HG03280 (cell line): ENCODE results near the gene TOX3.

Source experiments
- ATAC-seq: cut with Tn5 transposase; IDR thresholded peaks from one replicate; pipeline ENCODE4 v1.9.1; 2021; ENCODE audit warnings: mild to moderate bottlenecking, moderate library complexity; ENCODE audit not compliant: unreplicated experiment

TOX3 gene

DNA sequence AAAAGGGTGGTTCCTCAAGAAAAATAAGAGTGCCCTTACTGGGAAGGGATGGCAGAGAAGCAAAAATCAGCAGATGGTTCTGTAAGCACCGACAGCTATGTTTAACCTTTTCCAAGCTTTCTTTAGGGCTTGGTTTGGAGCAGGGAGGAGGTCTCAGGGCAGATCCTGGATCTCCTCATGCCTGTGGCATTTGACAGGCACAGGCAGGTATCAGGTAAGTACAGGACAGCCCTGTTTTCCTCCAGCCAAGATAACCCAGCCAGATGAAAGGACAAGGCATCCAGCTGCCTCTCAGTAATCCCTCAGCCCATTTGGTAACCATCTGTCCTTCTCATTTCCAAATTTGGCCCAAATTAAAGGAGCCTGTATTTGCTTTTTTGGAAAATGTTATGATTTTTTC lies 141.5 kb downstream of the TOX3 start:
- no peak for ATAC-seq

DNA sequence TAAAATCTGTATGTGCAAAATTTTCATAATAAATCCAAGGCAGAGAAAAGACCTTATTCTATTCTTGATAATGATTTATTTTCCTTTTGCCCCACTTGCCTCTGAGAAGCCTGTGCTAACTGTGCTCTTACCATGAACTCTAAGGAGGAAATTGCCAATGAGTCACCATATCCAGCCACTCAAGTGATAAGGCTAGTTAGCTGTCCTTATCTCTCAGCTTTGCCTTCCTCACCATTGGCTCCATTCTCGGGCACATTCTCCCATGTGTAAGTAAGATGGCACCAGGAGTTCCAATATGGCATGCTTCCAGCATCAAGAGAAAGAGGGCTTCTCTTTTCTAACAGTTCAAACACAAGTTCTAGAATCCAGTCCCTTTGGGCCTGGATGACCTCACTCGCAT lies 142.4 kb downstream of the TOX3 start:
- no peak for ATAC-seq

DNA sequence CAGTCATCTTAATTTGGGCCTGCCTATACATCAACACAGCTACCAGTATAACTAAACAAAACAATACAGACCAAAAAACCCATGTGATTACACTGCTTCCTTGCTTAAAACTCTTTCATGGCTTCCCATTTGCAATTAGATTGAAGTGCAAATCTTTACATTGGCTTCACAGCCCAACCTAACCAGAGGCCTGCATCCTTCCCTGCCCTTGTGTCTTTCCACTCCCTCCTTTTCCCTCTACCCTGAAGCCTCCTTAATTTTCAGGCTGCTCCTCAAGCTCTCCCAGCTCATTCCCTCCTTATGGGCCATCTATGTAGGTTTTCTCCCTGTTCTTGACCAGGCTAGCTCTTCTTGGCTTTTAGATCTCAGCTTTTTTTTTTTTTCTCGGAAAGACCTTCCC lies 147.8 kb downstream of the TOX3 start:
- ATAC-seq: no peak

DNA sequence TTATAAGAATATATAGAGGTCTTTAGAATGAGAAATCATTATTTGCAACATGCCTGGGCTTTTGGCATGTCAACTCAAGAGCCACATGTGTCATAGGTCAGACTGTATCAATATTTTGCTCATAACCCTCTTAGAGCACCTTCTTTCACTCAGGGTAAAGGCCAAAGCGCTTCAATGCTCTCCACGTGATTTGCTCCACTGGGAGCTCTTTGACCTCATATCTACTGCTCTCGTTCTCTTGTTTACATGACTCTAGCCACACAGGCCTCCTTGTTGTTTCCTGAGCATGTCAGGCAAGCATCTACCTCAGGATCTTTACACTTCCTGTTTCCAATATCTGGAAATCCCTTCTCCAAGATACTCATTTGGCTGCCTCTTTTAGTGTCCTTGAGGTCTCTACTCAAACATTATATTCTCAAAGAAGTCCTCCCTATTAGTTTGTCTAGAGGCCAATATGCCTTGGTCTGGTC lies 148.4 kb downstream of the TOX3 start:
- no peak for ATAC-seq

DNA sequence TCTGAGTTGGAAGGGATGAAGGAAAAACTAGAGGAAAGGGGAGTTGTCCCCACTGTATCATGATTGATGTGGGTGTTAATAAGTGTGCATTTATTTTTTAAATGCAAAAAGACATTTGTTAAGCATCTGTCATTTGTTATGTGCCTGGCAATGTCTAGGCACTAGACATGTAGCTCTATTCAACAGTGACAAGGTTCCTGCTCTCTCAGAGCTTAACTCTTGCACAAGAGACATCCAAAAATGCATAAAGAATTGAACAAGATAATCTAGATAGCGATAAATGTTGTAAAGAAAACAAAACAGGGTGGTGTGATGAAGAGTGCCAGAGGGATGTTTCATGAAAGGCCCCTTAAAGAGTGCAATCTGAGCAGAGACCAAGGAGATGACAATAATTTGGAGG lies 148.9 kb downstream of the TOX3 start:
- ATAC-seq: no peak

DNA sequence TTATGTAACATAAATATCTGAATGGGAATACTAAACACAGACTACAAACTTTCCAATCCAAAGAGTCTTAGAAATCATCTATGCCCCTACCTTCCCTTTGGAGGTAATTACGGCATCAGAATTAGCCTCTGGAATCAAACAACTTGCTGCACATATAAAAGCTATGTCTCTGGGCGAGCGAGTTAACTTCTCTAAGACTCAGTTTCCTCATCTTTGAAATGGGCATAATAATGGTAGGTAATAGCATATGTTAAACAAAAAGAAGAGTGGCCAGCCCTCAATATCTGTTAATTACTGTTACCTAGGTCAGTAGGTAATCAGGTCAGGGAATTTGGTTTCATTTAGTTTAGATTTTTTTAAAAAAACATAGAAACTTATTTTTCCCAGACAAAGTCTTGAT lies 153.5 kb downstream of the TOX3 start:
- ATAC-seq: no peak

DNA sequence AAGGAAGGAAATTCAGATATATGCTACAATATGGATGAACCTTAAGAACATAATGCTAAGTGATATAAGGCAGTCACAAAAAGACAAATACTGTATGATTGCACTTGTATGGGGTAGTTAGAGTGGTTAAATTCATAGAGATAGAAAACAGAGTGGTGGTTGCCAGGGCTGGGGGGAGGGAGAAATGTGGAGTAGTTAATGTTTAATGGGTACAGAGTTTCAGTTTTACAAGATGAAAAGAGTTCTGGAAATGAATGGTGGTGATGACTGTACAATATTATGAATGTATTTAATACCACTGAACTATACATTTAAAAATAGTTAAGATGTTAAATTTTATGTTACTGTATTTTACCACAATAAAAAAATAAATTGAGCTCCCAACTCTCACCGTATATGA lies 157.9 kb downstream of the TOX3 start:
- ATAC-seq: no peak
